Spleen (tissue), 7 donors: ENCODE data around the gene COQ6.

Experiments
- POLR2A ChIP-seq, 3 donors: fragments of 450-650 bp; IDR thresholded peaks; one replicate each; pipeline ENCODE4 v1.5.1; 2017; ENCODE audit warnings: antibody characterized with exemption in 3 of 3, mild to moderate bottlenecking in 1 of 3
- TF ChIP-seq, protein P1 (sequence below), 11 experiments: fragments of 200-600 bp in 7 of 11; fragments of 450-650 bp in 4 of 11; sonication (generic) in 4 of 11; IDR thresholded peaks in 8 of 11; conservative IDR thresholded peaks in 3 of 11; 1 replicate in 7 of 11; 2 replicates in 4 of 11; pipeline versions ENCODE4 v1.4.0 to v1.8.0; 2016 to 2021; ENCODE audit warnings: antibody characterized with exemption in 11 of 11, inconsistent platforms in 4 of 11, mild to moderate bottlenecking in 1 of 11
- donor health status: DM: no; HTN: no; CAD: no; lungs with moderate emphysema.
- donor health status: DM: no; HTN: no; CAD: no.
- donor health status: DM: no; HTN: no; CAD: no.

DNA sequence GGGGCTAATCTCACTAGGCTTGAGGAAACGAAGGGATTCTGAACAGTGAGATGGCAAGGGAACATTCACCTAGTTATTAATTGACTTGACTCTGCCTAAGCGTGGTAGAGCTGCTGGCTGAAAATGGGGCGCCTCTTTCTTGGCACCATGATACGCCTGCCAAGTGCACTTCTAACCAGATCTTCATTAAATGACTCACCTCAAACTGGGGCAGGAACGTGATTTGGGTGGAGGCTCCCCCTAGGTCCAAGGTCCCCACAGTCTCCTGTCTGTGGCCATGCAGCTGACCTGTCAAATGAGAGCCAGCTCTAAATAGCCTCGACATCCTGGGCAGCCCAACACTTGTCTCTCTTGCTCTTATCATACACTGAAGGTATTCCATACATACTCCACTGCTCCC is 26.0 kb downstream of the COQ6 start:
- no peak for TF ChIP-seq POLR2A (IDR thresholded peaks at IDR 0.05)
- TF ChIP-seq, protein P1, sequence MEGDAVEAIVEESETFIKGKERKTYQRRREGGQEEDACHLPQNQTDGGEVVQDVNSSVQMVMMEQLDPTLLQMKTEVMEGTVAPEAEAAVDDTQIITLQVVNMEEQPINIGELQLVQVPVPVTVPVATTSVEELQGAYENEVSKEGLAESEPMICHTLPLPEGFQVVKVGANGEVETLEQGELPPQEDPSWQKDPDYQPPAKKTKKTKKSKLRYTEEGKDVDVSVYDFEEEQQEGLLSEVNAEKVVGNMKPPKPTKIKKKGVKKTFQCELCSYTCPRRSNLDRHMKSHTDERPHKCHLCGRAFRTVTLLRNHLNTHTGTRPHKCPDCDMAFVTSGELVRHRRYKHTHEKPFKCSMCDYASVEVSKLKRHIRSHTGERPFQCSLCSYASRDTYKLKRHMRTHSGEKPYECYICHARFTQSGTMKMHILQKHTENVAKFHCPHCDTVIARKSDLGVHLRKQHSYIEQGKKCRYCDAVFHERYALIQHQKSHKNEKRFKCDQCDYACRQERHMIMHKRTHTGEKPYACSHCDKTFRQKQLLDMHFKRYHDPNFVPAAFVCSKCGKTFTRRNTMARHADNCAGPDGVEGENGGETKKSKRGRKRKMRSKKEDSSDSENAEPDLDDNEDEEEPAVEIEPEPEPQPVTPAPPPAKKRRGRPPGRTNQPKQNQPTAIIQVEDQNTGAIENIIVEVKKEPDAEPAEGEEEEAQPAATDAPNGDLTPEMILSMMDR (IDR thresholded peaks at IDR 0.05 in 8 of 11, conservative IDR thresholded peaks at IDR 0.05 in 3 of 11): no peak
